Measurements from ENCODE around the gene CGA. TPM values are rescaled to one million over a fixed set of nuclear protein-coding genes. Genes with fewer than 3 reads are reported as not detected.

The CGA gene
- total and polyA plus RNA-seq, 3 experiments from 2014 or later = not detected

- no peak overlapping the region for H3K4me3 Mint-ChIP-seq
- Histone ChIP-seq H3K4me1 (ENCODE audit: insufficient read depth, low read length) (no peaks in the 10 kb centered on the region), H3K9me3 (ENCODE audit: low read length) (no peaks in the 10 kb centered on the region), H3K27ac (ENCODE audit: low read depth, low read length) (no peak overlapping the region), H3K27me3 (ENCODE audit: insufficient read depth, low read length, poor library complexity, severe bottlenecking) (no peaks in the 10 kb centered on the region), H3K4me3 (ENCODE audit: low read length) (no peak overlapping the region), H3K36me3 (ENCODE audit: insufficient read depth, low read length) (no peaks in the 10 kb centered on the region)
- H3K9me3 Mint-ChIP-seq = no peaks in the 10 kb centered on the region
- no peak overlapping the region for H3K27ac Mint-ChIP-seq
- H3K27me3 Mint-ChIP-seq = peaks cover 0 to 14% of the 10 kb centered on the region in 2 donors
- ChIA-PET CTCF (interaction anchor here (1.3 kb wide), 1 partner anchor 22 kb away, joined by 5 read pairs; no protein-coding TSS in a partner anchor), POLR2A (no interaction called here)
- H3K36me3 Mint-ChIP-seq = no peaks in the 10 kb centered on the region
- H3K4me1 Mint-ChIP-seq = no peaks in the 10 kb centered on the region
- no peak for DNase-seq
These were observed 6.2 kb upstream of the CGA start for GRCh38 chr6:87101067-87101466.

GRCh38 chr6:87100216-87100615 lies 5.3 kb upstream of the CGA start:
- no peak overlapping the region for H3K27ac ChIP-seq (ENCODE audit: low read depth, low read length)
- peaks cover 0 to 15% of the 10 kb centered on the region in 2 donors for H3K27me3 Mint-ChIP-seq
- CTCF ChIA-PET = interaction anchor here (0.9 to 1.5 kb wide), 2 partner anchors 9 to 20 kb away, joined by 3 read pairs; no protein-coding TSS in a partner anchor
- no peaks in the 10 kb centered on the region for H3K27me3 ChIP-seq (ENCODE audit: insufficient read depth, low read length, poor library complexity, severe bottlenecking)
- H3K9me3 ChIP-seq (ENCODE audit: low read length) = no peaks in the 10 kb centered on the region
- no peaks in the 10 kb centered on the region for H3K4me1 Mint-ChIP-seq
- POLR2A ChIA-PET = no interaction called here
- no peak for DNase-seq
- no peaks in the 10 kb centered on the region for H3K9me3 Mint-ChIP-seq
- H3K36me3 Mint-ChIP-seq = no peaks in the 10 kb centered on the region
- H3K4me3 ChIP-seq (ENCODE audit: low read length) = no peak overlapping the region
- H3K27ac Mint-ChIP-seq = no peak overlapping the region
- H3K4me3 Mint-ChIP-seq = no peak overlapping the region
- no peaks in the 10 kb centered on the region for H3K36me3 ChIP-seq (ENCODE audit: insufficient read depth, low read length)
- no peaks in the 10 kb centered on the region for H3K4me1 ChIP-seq (ENCODE audit: insufficient read depth, low read length)

GRCh38 chr6:87099472-87099871 lies 4.6 kb upstream of the CGA start:
- Histone ChIP-seq H3K36me3 (ENCODE audit: insufficient read depth, low read length) (no peaks in the 10 kb centered on the region), H3K27ac (ENCODE audit: low read depth, low read length) (no peak overlapping the region), H3K27me3 (ENCODE audit: insufficient read depth, low read length, poor library complexity, severe bottlenecking) (no peaks in the 10 kb centered on the region), H3K4me3 (ENCODE audit: low read length) (no peak overlapping the region), H3K9me3 (ENCODE audit: low read length) (no peaks in the 10 kb centered on the region), H3K4me1 (ENCODE audit: insufficient read depth, low read length) (no peaks in the 10 kb centered on the region)
- no peaks in the 10 kb centered on the region for H3K36me3 Mint-ChIP-seq
- no peaks in the 10 kb centered on the region for H3K9me3 Mint-ChIP-seq
- H3K27ac Mint-ChIP-seq = no peak overlapping the region
- H3K4me3 Mint-ChIP-seq = no peak overlapping the region
- H3K27me3 Mint-ChIP-seq = peaks cover 3 to 22% of the 10 kb centered on the region in 2 donors
- ChIA-PET CTCF (interaction anchor here (0.9 to 1.5 kb wide), 2 partner anchors 8 to 19 kb away, joined by 3 read pairs; no protein-coding TSS in a partner anchor), POLR2A (no interaction called here)
- no peaks in the 10 kb centered on the region for H3K4me1 Mint-ChIP-seq
- no peak for DNase-seq

GRCh38 chr6:87094576-87094975 lies 330 bp downstream of the CGA start:
- H3K27ac Mint-ChIP-seq = no peak overlapping the region
- DNase-seq = no peak
- H3K9me3 ChIP-seq (ENCODE audit: low read length) = no peaks in the 10 kb centered on the region
- no peak overlapping the region for H3K4me3 Mint-ChIP-seq
- H3K36me3 Mint-ChIP-seq = no peaks in the 10 kb centered on the region
- H3K27ac ChIP-seq (ENCODE audit: low read depth, low read length) = no peak overlapping the region
- ChIA-PET CTCF (interaction anchor here (1.8 to 2.1 kb wide), 2 partner anchors 9 to 16 kb away, joined by 4 to 6 read pairs; no protein-coding TSS in a partner anchor), POLR2A (no interaction called here)
- no peaks in the 10 kb centered on the region for H3K36me3 ChIP-seq (ENCODE audit: insufficient read depth, low read length)
- no peaks in the 10 kb centered on the region for H3K4me1 ChIP-seq (ENCODE audit: insufficient read depth, low read length)
- peaks cover 5 to 29% of the 10 kb centered on the region in 2 donors for H3K27me3 Mint-ChIP-seq
- no peak overlapping the region for H3K4me3 ChIP-seq (ENCODE audit: low read length)
- no peaks in the 10 kb centered on the region for H3K4me1 Mint-ChIP-seq
- no peaks in the 10 kb centered on the region for H3K27me3 ChIP-seq (ENCODE audit: insufficient read depth, low read length, poor library complexity, severe bottlenecking)
- no peaks in the 10 kb centered on the region for H3K9me3 Mint-ChIP-seq

GRCh38 chr6:87093651-87094050 lies 1.3 kb downstream of the CGA start:
- no peaks in the 10 kb centered on the region for H3K9me3 Mint-ChIP-seq
- Histone ChIP-seq H3K9me3 (ENCODE audit: low read length) (no peaks in the 10 kb centered on the region), H3K27me3 (ENCODE audit: insufficient read depth, low read length, poor library complexity, severe bottlenecking) (no peaks in the 10 kb centered on the region), H3K27ac (ENCODE audit: low read depth, low read length) (no peak overlapping the region), H3K4me1 (ENCODE audit: insufficient read depth, low read length) (no peaks in the 10 kb centered on the region), H3K4me3 (ENCODE audit: low read length) (no peak overlapping the region), H3K36me3 (ENCODE audit: insufficient read depth, low read length) (no peaks in the 10 kb centered on the region)
- peaks cover 5 to 23% of the 10 kb centered on the region in 2 donors for H3K27me3 Mint-ChIP-seq
- H3K36me3 Mint-ChIP-seq = no peaks in the 10 kb centered on the region
- H3K4me1 Mint-ChIP-seq = no peaks in the 10 kb centered on the region
- no peak overlapping the region for H3K4me3 Mint-ChIP-seq
- no peak overlapping the region for H3K27ac Mint-ChIP-seq
- ChIA-PET CTCF (interaction anchor here (1.8 to 2.1 kb wide), 2 partner anchors 8 to 15 kb away, joined by 4 to 6 read pairs; no protein-coding TSS in a partner anchor), POLR2A (no interaction called here)
- DNase-seq = no peak

- Histone ChIP-seq H3K4me1 (ENCODE audit: insufficient read depth, low read length) (no peaks in the 10 kb centered on the region), H3K4me3 (ENCODE audit: low read length) (no peak overlapping the region), H3K27me3 (ENCODE audit: insufficient read depth, low read length, poor library complexity, severe bottlenecking) (no peaks in the 10 kb centered on the region), H3K27ac (ENCODE audit: low read depth, low read length) (no peak overlapping the region), H3K36me3 (ENCODE audit: insufficient read depth, low read length) (no peaks in the 10 kb centered on the region), H3K9me3 (ENCODE audit: low read length) (no peaks in the 10 kb centered on the region)
- ChIA-PET POLR2A (no interaction called here), CTCF (no interaction called here)
- no peak for DNase-seq
- no peaks in the 10 kb centered on the region for H3K4me1 Mint-ChIP-seq
- H3K27ac Mint-ChIP-seq = no peak overlapping the region
- no peaks in the 10 kb centered on the region for H3K9me3 Mint-ChIP-seq
- H3K27me3 Mint-ChIP-seq = peaks cover 5 to 23% of the 10 kb centered on the region in 2 donors
- no peak overlapping the region for H3K4me3 Mint-ChIP-seq
- no peaks in the 10 kb centered on the region for H3K36me3 Mint-ChIP-seq
These were observed 1.7 kb downstream of the CGA start for GRCh38 chr6:87093199-87093598.

GRCh38 chr6:87092435-87092834 lies 2.5 kb downstream of the CGA start:
- ChIA-PET CTCF (interaction anchor here (1.3 kb wide), 1 partner anchor 13 kb away, joined by 3 read pairs; no protein-coding TSS in a partner anchor), POLR2A (no interaction called here)
- H3K27me3 ChIP-seq (ENCODE audit: insufficient read depth, low read length, poor library complexity, severe bottlenecking) = no peaks in the 10 kb centered on the region
- H3K27me3 Mint-ChIP-seq = peaks cover 5 to 23% of the 10 kb centered on the region in 2 donors
- no peaks in the 10 kb centered on the region for H3K36me3 Mint-ChIP-seq
- H3K9me3 Mint-ChIP-seq = no peaks in the 10 kb centered on the region
- no peak overlapping the region for H3K4me3 ChIP-seq (ENCODE audit: low read length)
- DNase-seq = no peak
- no peaks in the 10 kb centered on the region for H3K9me3 ChIP-seq (ENCODE audit: low read length)
- H3K4me1 ChIP-seq (ENCODE audit: insufficient read depth, low read length) = no peaks in the 10 kb centered on the region
- no peak overlapping the region for H3K4me3 Mint-ChIP-seq
- H3K4me1 Mint-ChIP-seq = no peaks in the 10 kb centered on the region
- H3K27ac ChIP-seq (ENCODE audit: low read depth, low read length) = no peak overlapping the region
- no peak overlapping the region for H3K27ac Mint-ChIP-seq
- no peaks in the 10 kb centered on the region for H3K36me3 ChIP-seq (ENCODE audit: insufficient read depth, low read length)

- Histone ChIP-seq H3K4me1 (ENCODE audit: insufficient read depth, low read length) (no peaks in the 10 kb centered on the region), H3K36me3 (ENCODE audit: insufficient read depth, low read length) (no peaks in the 10 kb centered on the region), H3K27me3 (ENCODE audit: insufficient read depth, low read length, poor library complexity, severe bottlenecking) (no peaks in the 10 kb centered on the region), H3K9me3 (ENCODE audit: low read length) (no peaks in the 10 kb centered on the region), H3K27ac (ENCODE audit: low read depth, low read length) (no peak overlapping the region), H3K4me3 (ENCODE audit: low read length) (no peak overlapping the region)
- DNase-seq = no peak
- Mint-ChIP-seq H3K4me3 (no peak overlapping the region), H3K36me3 (no peaks in the 10 kb centered on the region), H3K27me3 (peaks cover 5 to 10% of the 10 kb centered on the region in 2 donors), H3K4me1 (no peaks in the 10 kb centered on the region), H3K27ac (no peak overlapping the region), H3K9me3 (no peaks in the 10 kb centered on the region)
- ChIA-PET CTCF (interaction anchor here (3.1 kb wide), 1 partner anchor 10 kb away, joined by 14 read pairs; no protein-coding TSS in a partner anchor), POLR2A (no interaction called here)
These were observed 5.8 kb downstream of the CGA start for GRCh38 chr6:87089135-87089534.
